Anterior cingulate cortex (tissue), 58 donors: ENCODE measurements around the gene FAF1.
"Not testable (repeated sequence)": the region's sequence is repeated elsewhere in the genome, so short reads cannot be mapped to it uniquely, and the experiment has no call there.

Source experiments
- DNase-seq, 58 donors: peaks; one replicate each; lab custom pipeline; 2025; lab: John Stamatoyannopoulos, UW

FAF1 gene

DNA sequence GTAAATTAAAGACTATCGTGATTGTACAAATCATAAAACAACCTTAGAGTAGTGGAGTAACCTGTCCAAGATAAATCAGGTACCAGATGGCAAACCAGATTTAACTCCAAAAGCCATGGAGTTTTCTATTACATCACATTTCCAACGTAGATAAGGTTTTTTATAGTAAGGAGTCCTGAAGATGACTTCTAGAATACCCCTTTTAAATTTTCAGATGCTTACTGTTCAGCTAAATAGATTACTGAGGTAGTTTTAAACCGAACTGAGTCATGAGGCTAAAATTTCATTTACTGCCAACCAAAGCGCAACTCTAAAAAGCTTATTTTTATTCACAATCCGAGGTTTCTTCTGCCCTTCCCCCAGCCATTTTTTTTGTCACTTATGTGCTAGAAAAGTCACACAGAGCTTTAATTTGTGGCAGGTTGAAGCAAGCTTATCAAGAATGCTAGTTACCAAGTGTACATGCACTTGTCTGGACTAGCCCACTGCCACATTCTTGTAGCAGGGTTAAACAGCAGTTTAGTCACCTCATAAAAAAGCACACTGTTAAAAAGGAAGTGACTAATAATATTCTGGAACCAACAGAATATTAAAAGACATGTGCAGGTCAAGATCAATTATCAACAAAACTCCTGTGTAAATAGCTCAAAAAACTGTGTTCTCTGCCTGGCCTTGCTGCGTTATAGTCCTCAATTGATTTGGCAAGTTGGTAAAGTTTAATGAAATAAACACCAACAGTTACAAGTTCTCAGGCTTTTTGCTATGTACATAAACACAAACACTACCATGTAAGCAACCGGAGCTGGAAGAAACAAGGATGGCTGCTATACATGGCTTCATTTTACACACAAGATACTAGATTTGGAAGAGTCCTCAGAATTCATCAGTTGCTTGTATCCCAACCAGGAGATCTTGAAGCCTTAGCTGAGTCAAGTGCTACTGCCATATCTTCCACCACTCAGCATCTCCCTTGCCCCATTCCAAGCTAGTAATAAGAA lies 356.5 kb downstream of the FAF1 start:
- DNase-seq, result no peak

DNA sequence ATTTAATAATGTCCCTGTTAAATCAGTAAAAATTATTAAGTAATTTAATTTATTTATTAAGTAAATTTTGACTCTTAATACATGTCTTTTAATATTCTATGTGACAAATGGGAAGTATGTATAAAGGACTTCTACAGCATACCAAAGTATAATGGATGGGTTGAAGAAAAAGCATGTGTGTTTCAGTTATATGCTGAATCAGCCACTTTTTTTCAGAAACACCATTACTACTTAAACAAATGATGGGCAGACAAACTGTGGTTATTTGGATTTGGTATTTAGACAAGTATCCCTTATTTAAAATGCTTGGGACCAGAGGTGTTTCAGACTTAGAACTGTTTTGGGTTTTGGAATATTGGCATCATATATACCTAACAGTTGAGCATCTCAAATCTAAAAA lies 360.5 kb downstream of the FAF1 start:
- DNase-seq, result no peak

DNA sequence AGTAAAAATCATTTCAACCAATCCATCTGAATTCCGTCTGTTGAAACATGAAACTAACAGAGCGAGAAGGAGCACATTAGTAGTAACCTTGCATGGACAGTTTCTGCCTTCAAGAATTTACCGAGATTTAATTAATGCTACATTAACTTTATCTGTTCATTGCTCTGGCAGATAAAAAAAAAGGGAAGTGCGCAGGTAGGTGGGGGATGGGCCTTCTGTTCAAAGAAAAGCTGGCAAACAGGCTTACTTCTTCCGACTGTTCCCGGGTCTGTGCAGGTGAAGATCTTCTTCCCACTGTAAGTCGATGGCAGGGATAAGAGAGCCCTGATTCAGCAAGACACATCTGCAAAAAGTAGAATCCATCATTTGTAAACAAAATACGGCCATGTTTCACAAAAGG lies 364.2 kb downstream of the FAF1 start:
- no peak for DNase-seq

DNA sequence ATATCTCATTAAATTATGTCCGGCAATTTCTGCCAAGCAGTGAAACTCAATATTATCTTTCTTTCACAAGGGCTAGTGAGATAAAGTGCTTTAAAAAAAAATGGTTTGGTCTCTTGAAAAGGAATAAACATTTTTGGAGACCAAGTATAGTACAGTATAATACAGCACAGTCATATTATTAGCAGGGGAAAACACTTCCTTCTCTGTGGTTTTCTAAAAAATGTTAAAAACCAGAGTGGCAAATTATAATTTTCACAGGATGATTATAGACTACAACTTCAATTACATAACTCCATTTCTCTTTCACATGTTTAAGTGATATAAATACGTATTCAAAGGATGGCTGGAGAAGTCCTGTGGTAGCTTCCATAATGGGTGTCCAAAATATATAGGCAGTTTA lies 366.6 kb downstream of the FAF1 start:
- DNase-seq, result no peak

DNA sequence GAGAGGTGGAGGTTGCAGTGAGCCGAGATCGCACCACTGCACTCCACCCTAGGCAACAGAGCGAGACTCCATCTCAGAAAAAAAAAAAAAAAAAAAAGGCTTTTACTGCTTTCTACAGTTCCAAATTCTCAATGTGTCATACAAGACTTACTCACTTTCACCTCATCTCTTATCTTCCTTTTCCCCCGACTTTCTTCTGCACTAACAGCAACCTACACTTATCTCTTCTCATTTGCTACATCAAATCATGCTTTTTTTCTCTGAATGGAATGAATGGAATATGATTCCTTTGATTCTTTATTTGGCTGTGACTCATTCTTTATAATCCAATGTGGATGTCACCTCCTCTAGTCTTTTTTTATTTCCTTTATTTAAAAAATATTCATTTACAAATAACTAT lies 368.5 kb downstream of the FAF1 start:
- no peak for DNase-seq

DNA sequence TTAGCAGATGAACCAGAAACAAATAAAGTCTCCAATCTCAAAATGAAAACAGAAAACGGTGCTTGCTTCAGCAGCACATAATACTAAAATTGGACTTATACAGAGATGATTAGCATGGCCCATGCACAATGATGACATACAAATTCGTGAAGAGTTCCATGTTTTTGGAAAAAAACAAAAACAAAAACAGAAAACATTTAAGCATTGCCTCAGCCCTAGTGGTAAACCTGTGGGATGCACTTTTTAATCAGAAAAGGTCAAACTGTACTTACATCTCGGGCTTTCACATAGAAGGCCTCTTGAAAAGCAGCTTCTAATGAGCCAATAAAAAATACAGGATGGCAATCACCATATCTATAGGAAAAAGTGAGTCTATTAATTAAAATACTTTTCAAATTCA lies 377.7 kb downstream of the FAF1 start:
- no peak for DNase-seq

DNA sequence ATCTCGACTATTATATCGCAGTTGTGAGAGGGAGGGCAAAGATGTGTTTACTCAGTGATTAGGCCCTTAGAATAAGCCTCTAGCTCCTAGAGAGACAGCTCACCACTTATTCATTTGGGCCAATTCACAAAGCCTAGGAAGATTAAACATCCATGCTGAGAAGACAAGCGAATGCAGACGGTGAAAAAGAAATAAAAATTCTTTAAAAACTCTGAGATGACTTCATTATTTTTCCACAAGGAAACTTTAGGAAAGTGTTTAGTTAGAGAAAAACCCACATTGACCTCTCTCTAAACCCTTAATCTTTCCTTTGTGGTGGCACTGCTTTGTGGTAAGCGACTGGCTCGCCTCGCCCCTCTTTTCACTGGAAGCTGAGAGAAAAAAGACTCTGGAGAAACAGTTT lies 390.0 kb downstream of the FAF1 start:
- no peak for DNase-seq

DNA sequence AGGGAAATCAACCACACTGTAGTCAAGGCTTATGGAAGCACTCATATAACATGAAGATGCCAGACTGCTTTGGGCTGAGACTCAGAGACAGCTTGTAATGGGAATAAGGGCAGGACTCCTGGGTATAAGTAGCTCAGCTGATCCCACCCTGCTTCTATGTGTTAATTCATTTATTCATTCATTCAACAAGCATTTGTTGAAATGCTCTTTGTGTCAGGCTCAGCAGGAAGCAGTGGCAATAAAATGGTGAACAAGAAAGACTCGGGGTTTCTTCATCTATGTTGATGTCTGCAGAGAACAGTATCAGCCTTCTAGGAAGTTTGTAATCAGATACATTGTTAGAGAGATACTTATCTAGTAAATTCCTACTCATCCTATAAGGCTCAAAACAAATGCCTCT lies 391.3 kb downstream of the FAF1 start:
- DNase-seq, result no peak

DNA sequence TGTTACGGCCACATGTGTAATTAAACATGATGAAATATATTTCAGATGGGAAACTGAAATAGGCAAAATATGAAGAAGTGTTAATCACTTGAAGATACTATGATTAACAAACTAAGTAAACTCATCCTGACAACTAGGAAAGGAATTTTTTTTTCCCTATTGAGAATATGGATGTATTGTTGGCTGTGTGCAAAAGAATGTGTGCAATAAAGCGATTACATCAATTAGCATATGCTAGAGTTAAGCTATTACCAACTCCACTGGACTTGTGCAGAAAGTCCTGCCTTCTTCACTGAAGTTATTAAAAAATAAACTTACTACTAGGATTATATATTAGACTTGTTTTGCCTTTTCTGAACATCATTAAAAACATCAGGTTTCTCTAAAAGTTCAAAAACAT lies 393.7 kb downstream of the FAF1 start:
- DNase-seq, result no peak

DNA sequence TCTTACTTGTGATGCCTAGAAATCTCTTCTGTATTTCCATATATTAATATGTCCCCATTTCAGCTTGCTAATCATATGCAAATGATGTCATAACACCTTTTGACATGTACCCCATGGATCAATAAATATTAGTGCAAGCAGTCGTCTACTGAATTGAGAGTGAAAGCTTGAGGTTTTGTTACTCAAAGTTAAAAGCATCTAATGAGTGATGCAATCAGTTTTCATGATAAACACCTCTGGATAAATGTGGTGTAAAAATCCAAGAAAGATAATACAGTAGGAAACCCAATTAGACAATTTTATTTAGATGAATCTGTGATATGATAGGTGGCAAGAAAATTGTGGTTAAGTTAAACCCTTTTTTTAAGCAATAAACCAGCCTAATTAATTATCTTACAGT lies 395.6 kb downstream of the FAF1 start:
- DNase-seq, result no peak

DNA sequence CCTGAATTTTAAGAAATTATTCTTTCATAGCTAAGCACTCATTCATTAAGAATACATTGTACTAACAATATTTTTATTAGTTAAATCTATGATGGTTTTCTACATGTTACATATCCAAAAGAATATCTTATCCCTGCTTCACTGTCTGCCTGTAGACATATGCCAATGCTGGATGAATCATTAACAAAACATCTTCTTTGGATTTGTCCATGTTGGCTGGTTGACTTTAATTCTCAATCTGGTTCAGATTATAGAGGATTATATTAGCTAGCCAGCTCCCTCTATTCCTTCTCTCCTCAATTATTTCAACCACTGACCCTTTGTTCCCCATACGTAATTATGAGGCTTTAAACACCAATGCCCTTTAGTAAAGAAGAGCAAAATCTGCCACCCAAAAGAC lies 398.0 kb downstream of the FAF1 start:
- no peak for DNase-seq

DNA sequence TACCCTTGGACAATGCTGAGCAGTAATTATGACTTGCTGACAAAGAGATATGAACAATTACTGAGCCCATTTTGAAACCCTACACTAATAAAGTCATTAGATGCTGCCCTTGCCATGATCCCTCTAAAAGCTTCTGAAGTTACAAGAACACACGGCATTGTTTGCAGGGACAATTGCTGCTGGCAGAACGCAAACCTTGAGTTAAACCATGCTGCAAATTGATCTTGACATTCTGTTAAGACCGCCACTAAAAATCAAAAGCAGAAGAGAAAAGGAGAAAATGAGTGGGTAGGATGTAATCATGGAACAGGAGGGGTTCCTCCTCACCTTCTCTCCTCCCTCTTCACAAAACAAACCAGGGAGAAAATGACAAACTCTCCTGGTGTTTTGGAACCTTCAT lies 400.6 kb downstream of the FAF1 start:
- DNase-seq, result no peak

DNA sequence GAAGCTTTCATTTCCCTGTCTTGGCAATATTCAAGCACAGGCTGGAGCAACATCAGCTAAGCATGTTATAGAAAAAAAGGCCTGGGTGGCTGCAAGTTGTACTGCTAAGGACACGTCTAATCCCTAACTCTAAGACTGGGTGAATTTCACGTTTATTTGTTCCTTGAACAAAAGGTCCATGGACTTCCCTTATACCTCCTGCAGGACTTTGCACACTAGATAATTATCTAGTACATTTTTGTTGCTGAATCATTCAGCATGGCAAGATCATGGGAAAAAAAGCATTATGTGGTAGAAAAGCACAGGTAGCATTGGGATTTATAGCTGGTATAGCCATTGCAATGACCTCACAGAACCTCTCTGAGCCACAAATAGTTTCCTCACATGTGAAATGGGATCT lies 406.1 kb downstream of the FAF1 start:
- DNase-seq, result no peak

DNA sequence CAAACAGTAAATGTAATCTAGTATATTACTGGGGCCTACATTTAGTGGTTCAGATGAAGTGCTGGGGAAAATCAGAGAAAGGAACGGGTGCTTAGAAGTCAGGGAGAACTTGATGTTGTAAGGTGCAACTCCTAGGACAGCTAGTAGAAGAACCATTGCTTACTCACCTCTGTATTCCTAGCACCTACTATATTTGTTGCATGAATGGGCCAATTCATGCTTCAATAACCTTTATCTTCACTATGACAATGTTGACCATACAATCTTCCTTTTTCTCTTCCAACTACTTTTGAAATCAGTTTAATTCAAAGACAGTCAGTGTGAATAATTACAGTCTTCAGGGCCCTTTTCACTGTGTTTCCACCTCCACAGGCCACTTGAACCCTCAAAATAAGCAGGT lies 411.8 kb downstream of the FAF1 start:
- DNase-seq, result no peak

DNA sequence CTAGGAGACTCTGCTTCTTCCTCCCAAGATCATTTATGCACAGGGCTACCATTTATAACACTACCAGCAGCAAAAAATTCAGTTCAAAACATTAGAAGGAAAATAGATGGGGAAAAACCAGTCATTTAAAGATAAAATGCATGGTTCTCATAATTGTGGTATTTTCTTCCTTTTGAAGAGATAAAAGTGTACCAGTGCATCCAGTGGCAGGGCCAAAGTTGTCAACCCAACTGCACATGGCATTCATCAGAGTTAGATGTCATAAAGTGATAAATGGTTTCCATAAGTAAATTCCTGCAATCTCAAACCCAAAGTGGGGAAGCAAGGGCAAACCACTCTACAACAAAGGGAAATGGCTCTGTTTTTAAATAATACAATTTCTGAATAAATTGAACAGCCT lies 417.7 kb downstream of the FAF1 start:
- DNase-seq, result no peak

DNA sequence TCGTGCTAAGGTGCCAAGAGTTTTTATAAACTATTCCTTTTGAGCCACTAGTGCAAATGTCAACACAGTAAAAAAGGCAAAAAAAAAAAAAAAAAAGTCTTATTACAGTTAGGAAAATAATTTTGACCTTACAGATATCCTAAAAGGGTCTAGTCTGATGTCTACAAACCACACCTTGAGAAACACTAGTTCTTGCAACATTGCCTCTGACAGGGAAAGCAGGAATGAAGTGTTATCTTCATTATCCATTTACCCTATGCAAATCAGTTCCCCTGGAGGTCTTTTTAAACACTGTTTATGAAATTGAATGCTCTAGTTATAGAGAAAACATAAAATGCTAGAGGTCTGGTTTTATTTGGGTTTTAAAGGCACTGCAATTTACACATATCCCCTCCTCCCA lies 421.6 kb downstream of the FAF1 start:
- no peak for DNase-seq

DNA sequence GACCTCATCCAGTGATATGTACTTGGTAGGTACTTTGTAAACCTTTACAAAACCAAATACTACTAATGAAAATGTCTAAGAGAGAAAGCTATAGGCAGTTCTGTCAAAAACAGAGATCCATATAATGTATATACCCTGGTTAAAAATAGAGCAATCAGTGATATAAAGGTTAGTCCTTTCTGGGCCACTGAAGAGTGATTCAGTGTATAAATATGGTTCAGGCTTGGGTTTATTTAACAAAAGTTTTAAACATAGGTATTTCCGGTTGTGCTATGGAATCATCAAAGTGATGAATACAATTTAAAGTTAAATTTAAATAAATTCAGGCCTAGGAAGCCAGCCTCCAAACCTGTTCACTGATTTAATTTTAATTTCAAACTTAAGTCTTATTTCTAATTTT lies 428.5 kb downstream of the FAF1 start:
- no peak for DNase-seq

DNA sequence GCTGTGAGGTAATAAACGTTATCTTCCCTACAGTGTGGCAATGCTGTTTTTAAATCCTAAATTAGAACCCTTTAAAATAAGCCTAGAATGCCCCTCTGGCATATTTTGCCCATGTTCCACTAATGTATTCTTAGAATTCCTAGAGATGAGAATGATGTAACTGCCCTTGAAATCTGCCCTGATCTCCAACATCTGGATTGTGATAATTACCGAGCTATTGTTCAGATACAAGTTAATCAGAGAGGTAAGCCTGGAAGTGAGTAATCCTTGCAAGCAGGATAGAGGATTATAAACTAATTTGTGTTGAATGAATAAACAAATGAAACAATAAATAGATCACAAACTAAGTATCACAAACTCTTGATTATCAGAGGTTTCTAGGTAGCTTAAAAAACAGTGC lies 429.0 kb downstream of the FAF1 start:
- no peak for DNase-seq

DNA sequence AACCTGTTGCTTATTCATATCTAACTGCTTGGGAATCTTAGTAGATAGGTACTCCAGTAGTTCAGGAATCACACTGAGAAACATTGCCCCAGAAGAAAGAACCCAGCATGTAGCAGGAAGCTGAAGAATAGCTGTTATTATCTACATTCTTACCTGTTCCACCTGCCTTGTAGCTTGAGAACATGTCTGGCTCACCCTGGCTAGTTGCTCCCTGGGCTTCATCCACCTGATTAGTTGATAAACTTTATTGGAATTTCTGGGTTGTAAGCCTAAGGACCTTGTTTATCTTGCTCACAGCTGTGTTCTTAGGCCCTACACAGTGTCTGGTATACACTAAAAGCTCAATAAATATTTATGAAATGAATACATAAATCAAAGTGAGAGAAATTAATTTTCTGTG lies 430.6 kb downstream of the FAF1 start:
- no peak for DNase-seq

DNA sequence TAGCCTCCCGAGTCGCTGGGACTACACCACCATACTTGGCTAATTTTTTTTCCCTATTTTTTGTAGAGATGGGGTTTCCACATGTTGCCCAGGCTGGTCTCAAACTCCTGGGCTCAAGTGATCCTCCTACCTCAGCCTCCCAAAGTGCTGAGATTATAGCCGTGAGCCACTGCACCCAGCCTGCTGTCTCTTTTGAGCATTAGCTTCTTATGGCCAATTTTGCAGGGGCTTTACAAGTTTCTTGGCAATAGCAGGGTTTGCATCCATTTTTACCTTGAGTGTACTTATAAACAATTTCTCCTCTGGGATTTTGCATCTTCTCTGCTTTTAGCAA lies 432.1 kb downstream of the FAF1 start:
- DNase-seq, result not testable (repeated sequence)

DNA sequence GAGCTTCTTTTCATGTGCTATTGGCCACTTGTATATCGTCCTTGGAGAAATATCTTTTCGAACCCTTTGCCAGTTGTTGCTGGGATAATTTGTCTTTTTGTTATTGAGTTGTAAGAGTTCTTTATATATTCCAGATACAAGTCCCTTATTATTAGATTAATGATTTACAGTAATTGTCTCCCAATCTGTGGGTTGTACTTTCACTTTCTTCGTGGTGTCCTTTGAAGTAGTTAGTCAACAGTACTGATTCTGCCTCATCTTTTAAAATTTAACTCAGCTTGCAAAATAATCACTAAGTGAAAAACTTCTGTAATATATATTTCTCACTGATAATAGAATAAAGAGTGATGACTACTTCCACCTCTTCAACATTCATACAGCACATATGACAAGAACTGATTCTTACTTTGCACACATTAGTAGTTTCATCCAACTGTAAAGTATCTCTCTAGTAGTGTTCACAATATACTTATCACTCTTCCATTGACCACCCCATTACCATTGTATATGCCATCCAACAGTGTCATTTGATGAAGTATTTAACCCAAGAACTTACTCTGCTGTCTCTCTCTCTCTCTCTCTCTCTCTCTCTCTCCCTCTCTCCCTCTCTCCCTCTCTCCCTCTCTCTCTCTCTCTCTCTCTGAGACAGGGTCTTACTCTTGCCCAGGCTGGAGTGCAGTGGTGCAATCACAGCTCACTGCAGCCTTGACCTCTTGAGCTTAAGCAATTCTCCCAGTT lies 432.6 kb downstream of the FAF1 start:
- DNase-seq, result no peak

DNA sequence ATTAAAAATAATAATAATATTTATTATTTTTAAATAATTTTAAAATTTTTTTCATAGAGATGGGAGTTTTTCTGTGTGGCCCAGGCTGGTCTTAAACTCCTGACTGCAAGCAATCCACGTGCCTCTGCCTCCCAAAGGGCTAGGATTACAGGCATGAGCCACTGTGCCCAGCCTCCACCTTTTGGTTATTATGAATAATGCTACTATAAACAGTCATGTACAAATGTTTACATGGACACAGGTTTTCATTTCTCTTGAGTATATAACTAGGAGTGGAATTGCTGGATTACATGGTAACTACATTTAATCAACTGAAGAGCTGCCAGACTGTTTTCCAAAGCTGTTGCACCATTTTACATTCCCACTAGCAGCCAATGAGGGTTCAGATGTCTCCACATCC lies 433.6 kb downstream of the FAF1 start:
- no peak for DNase-seq
